ENCODE results near the gene CACNA2D3.

The CACNA2D3 gene

GRCh38 chr3:54171951-54172350, 49.6 kb downstream of the CACNA2D3 start:
- DNase-seq = no peak

- DNase-seq = no peak
These were observed 51.0 kb downstream of the CACNA2D3 start for GRCh38 chr3:54173371-54173770.

- no peak for DNase-seq
These were observed 53.8 kb downstream of the CACNA2D3 start for GRCh38 chr3:54176106-54176505.

DNA sequence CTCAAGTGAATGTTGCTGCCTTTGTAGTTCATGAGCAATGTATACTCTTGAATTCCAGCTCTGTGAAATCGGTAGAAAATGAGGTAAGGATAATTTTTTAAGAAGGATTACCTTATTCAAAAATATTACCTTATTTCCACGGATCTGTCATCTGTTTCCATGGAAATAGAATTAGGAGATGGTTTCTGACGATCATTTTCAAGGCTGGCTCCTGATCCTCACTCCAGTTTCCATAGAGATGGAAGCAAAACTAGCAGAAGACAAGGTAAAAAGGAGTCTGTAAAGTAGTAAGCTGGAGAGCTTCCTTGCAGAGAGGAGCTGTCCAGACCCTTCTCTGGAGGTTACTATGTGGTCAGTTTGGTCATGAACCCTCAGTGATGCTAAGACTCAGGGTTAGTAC, 55.5 kb downstream of the CACNA2D3 start:
- DNase-seq = no peak

GRCh38 chr3:54178376-54178775, 56.0 kb downstream of the CACNA2D3 start:
- DNase-seq = no peak

- DNase-seq = no peak
These were observed 58.6 kb downstream of the CACNA2D3 start for GRCh38 chr3:54180921-54181320.

DNA sequence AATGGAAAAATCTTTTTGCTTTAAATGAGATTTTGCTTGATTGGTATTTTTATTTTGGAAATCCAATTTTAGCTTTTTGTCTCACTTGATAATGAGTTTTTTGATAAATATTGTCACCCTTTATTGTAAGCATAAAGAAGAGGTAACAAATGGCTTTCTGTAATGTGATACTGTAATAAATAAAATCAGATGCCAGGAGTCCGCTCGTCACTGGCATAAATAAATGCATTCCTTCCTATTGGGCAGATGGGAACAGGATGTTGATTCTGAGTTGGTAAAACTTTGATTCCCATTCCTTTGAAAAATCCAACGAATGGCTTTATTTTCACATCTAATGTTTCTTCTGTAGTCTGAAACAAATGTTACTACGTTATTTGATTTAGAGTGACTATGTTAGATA, 59.9 kb downstream of the CACNA2D3 start:
- DNase-seq = no peak

DNA sequence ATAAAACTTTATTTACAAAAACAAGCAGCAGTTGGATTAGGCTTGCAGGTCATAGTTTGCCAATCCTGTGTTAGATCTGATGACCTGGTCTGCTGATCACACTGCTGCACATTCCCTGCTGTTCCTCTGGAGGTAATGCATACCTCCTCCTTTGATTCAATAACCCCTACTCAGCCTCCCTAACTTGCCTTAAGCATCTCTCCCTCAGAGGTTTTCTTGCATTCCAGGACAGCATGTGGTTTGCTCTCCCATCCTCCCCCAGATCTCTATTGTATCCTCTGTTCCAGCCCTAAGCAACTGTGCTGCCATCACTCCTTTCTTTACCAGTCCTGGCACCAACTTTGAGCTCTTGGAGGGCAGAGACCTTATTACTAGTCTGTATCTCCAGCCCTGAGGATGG, 63.4 kb downstream of the CACNA2D3 start:
- DNase-seq = no peak

DNA sequence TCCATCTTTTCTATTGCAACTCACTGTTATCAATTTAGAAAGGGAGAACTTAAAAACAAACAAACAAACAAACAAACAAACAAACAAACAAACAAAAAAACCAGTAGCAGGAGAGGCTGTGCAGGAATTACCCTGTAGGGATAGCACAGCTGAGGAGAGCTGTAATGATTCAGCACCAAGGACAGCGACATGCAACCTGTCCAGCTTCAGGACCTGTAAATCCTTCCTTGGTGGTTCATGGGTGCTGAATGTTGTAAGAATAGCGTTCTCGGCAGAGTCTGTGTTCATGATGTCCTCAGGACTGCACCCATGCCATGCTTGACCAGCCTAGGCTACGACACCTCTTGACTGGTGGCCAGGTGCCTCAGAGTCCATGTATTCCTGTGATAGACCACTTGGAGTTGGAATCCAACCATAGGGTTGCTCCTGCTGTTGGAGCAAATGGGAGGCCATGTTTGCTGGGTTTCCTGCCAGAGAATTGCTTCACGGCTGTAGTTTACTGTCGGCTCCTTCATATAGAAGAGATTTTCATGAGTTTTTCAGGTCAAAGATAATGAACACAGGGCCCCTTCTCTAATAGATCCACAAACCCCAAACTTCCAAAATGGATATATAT, 65.9 kb downstream of the CACNA2D3 start:
- no peak for DNase-seq

- DNase-seq = no peak
These were observed 68.9 kb downstream of the CACNA2D3 start for GRCh38 chr3:54191220-54191619.

- no peak for DNase-seq
These were observed 69.7 kb downstream of the CACNA2D3 start for GRCh38 chr3:54192026-54192425.

- no peak for DNase-seq
These were observed 70.7 kb downstream of the CACNA2D3 start for GRCh38 chr3:54193093-54193492.

DNA sequence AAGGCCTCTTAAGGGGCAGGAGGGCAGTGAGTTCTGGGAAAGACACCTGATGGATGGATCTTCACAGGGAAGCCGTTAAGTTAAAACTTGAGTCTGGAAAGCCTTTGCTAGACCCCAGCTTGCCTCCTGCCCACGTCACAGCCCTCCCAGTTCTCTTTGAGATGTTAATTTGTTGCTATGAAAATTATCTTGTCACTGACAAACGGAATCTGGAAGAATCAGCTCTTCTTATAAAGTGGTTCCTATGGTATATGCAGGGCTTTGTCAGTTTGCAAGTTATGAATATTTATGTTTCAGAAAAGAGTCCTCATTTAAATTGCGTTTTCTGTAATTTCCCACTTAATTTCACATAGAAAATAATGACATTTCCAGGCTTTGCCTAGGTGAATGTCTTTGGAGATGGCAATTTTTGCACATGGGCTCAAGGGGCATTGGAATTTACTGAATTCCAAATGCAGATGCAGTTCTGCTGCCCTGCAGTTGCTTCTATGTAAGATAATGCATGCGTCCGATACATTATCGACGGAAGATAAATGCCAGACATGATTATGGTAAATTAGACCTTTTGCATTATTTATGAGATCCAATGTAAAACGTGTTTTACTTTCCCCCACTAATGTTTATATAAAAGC, 74.1 kb downstream of the CACNA2D3 start:
- no peak for DNase-seq

DNA sequence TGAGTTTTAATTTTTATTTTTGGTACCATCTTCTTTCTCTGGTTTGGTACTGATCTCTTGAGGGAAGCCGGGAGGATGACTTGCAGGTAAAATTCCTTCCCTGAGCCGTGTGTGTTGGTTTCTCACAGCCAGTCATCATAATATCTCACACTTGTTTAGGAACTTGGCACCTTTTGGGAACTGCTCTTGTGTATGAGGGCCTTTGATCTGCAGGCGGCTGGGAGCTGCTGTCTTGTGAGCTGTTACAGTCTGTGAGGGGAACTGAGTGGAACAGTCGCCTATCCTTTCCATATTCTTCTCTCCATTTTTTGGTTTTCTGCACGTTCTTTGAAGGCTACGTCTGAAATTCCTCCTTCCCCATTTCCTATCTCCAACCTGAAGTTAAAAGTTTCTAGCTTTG, 75.2 kb downstream of the CACNA2D3 start:
- DNase-seq = no peak

- DNase-seq = no peak
These were observed 76.2 kb downstream of the CACNA2D3 start for GRCh38 chr3:54198556-54198955.

GRCh38 chr3:54202054-54202453, 79.7 kb downstream of the CACNA2D3 start:
- DNase-seq = no peak

GRCh38 chr3:54202651-54203248, 80.4 kb downstream of the CACNA2D3 start:
- no peak for DNase-seq

DNA sequence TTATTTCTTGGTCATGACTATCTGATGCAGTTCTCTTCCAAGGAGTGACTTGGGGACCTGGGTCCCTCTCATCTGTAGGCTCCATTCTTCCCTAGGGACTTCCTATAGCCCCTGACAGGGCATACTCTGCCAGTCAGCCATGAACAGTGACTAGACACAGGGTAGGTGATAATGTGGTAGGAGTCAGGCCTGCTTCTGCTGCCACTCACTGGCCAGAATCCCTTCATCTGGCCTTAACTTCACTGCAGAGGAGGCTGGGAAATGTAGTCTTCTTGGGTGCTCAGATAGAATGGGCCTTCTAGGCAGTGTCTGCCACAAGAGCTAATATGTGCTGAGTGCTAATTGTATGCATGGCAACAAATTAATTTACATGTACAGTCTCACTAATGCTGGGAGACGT, 84.5 kb downstream of the CACNA2D3 start:
- no peak for DNase-seq

DNA sequence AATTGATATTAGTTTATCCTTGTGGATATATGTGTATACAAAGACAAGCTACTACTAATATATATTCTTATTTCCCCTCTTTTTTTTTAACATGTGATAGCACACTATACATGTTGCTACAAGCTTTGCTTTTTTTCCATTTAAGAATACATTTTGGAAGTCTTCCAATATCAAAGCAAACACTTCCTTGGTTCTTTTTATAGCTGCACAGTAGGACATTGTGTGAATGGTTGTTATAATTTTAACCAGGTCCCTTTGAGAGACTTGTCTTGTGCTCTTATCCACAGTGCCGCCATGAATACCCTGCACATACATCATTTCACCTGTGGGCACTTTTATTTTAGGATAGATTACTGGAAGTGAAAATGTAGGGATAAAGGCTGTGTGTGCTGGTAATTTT, 88.7 kb downstream of the CACNA2D3 start:
- DNase-seq = no peak

DNA sequence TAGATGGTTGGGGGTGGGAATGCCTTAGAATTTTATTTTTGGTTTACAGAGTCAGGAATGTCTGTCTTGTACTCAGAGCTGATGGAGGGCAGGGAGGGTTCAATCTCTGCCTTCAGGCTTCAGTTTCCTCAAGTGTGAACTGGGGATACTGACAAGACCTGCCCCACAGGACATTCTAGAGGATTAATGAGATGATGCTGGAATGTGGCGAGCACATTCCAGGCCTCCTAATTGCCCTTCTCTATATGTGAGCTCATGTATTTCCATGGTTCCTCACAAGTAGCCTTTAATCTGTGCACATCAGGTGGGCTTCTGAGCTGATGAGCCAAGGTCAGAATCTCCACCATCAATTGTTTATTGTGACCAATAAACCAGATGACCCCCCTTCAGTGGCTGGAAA, 90.4 kb downstream of the CACNA2D3 start:
- no peak for DNase-seq

GRCh38 chr3:54213907-54214306, 91.6 kb downstream of the CACNA2D3 start:
- DNase-seq = no peak

DNA sequence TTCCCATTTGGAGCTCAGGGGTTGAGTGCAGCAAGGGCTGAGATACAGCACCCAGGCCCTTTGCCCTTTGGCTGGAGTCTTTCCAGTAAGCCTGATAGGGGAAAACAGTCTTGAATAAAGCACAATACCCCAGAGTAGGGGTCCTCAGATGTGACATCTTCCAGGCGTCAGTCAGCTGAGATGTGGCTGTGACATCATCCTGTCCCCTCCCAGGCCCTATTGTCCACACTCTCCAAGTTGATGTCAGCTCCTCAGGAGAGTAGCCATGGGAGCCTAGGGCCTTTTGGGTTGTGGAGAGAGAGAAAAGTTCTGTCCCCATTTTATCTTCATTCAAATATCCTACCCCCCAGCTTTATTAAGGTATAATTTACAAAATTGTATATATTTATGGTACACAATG, 92.5 kb downstream of the CACNA2D3 start:
- no peak for DNase-seq

DNA sequence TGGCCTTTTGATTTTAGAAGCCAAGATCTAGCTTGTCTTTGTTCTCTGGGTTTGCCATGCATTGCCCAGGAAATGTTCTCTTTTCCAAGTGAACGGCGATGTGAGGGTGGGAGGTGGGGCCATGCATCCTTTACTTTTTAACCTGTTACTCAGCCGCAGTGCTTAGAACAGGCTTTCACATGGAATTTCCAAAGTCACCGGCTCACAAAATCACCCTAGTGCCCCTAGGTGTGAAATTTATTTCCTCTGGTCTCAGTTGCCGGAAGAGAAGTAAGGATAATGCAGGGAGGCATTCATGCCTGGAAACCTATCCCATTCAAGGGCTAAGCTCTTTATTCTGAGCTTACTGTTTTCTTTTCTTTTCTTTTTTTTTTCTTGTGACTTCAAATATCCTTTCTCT, 93.2 kb downstream of the CACNA2D3 start:
- no peak for DNase-seq

- no peak for DNase-seq
These were observed 95.5 kb downstream of the CACNA2D3 start for GRCh38 chr3:54217828-54218227.

- DNase-seq = no peak
These were observed 100.0 kb downstream of the CACNA2D3 start for GRCh38 chr3:54222316-54222715.
